A673 (cell line): ENCODE data around the gene CES3. TPM values are rescaled to one million over a fixed set of nuclear protein-coding genes. Genes with fewer than 3 reads are reported as not detected.

Experiments
- BruUV-seq: library from RNA; stranded (reverse); fragments of 400-500 nt; replicated peaks from 2 replicates; lab custom pipeline; 2021; lab: Mats Ljungman, UMichigan
- CTCF ChIA-PET: fragments of 300-600 bp; sonication (Branson Sonifier 250); formaldehyde crosslinking; loops from one replicate; lab custom pipeline; 2022; ENCODE audit warnings: antibody characterized with exemption; lab: Charles Lee
- POLR2A ChIA-PET: fragments of 300-600 bp; sonication (Branson Sonifier 250); formaldehyde crosslinking; loops from one replicate; lab custom pipeline; 2022; ENCODE audit warnings: antibody characterized with exemption; ENCODE audit not compliant: low non-redundant PET; lab: Charles Lee
- DNase-seq: peaks from one replicate; pipeline ENCODE4 v3.0.0-alpha.2; 2015; ENCODE audit warnings: low spot score
- H3K27ac ChIP-seq: fragments of 200-600 bp; sonication (generic); 2 replicates; pipeline ENCODE4 v1.5.1; 2016; ENCODE audit warnings: mixed run types, low read depth, mild to moderate bottlenecking, mixed read lengths, antibody characterized with exemption, low read length; ENCODE audit not compliant: poor library complexity, severe bottlenecking
- H3K27me3 ChIP-seq: fragments of 200-600 bp; sonication (generic); replicated peaks from 2 replicates; pipeline ENCODE4 v1.6.1; 2017; ENCODE audit warnings: mixed run types, low read depth, mild to moderate bottlenecking, mixed read lengths, antibody characterized with exemption, low read length; ENCODE audit not compliant: insufficient read depth, poor library complexity
- H3K36me3 ChIP-seq: fragments of 200-600 bp; sonication (generic); 2 replicates; pipeline ENCODE4 v1.6.1; 2016; ENCODE audit warnings: mixed run types, mild to moderate bottlenecking, mixed read lengths, antibody characterized with exemption, low read length; ENCODE audit not compliant: insufficient read depth, poor library complexity, severe bottlenecking
- H3K4me1 ChIP-seq: fragments of 200-600 bp; sonication (generic); 2 replicates; pipeline ENCODE4 v1.6.1; 2017; ENCODE audit warnings: mixed run types, mild to moderate bottlenecking, mixed read lengths, antibody characterized with exemption, low read length; ENCODE audit not compliant: insufficient read depth, poor library complexity, severe bottlenecking
- H3K4me3 ChIP-seq: fragments of 200-600 bp; sonication (generic); 2 replicates; pipeline ENCODE4 v1.5.1; 2016; ENCODE audit warnings: low read depth, mixed run types, mild to moderate bottlenecking, mixed read lengths, low read length; ENCODE audit not compliant: poor library complexity, severe bottlenecking
- H3K9me3 ChIP-seq: fragments of 200-600 bp; sonication (generic); 2 replicates; pipeline ENCODE4 v1.6.1; 2016; ENCODE audit warnings: mixed run types, low read depth, mild to moderate bottlenecking, mixed read lengths, antibody characterized with exemption, low read length; ENCODE audit not compliant: poor library complexity, severe bottlenecking
- CTCF ChIP-seq: fragments of 300-800, 200-600 bp; sonication (generic); conservative IDR thresholded peaks from 2 replicates; pipeline ENCODE4 v1.5.1; 2017; ENCODE audit warnings: low read depth, mild to moderate bottlenecking, antibody characterized with exemption, low read length, moderate library complexity, mixed read lengths
- EZH2 ChIP-seq: fragments of 200-600 bp; sonication (generic); IDR thresholded peaks from 2 replicates; pipeline ENCODE4 v1.6.1; 2017; ENCODE audit warnings: borderline replicate concordance, low read depth, mild to moderate bottlenecking, mixed read lengths, antibody characterized with exemption, low read length; ENCODE audit not compliant: poor library complexity, severe bottlenecking
- intact Hi-C: fragments of 100-400 bp; cut with micrococcal nuclease; formaldehyde crosslinking; loops from one replicate; pipeline ENCODE4 v1.10.0; 2022; ENCODE audit not compliant: unreplicated experiment
- total RNA-seq: library from RNA; stranded (reverse); gene quantifications from 2 replicates; pipeline ENCODE4 v1.2.3, GENCODE V29; 2021

CES3 gene
- total RNA-seq, 1 experiment from 2014 or later, result 3.9 TPM

GRCh38 chr16:66920924-66921680 is 40.0 kb upstream of the CES3 start:
- H3K27me3 ChIP-seq, result peaks cover 26% of the 10 kb centered on the region
- H3K36me3 ChIP-seq, result no peaks in the 10 kb centered on the region
- TF ChIP-seq EZH2 (no peak), CTCF (no peak)

GRCh38 chr16:66921729-66922450 is 39.2 kb upstream of the CES3 start:
- ChIA-PET CTCF (no interaction called here), POLR2A (no interaction called here)
- Histone ChIP-seq H3K27me3 (peaks cover 28% of the 10 kb centered on the region), H3K36me3 (no peaks in the 10 kb centered on the region), H3K9me3 (no peaks in the 10 kb centered on the region), H3K4me1 (peaks cover 7% of the 10 kb centered on the region), H3K4me3 (no peak overlapping the region), H3K27ac (no peak overlapping the region)
- no peak for TF ChIP-seq CTCF
- no peak for TF ChIP-seq EZH2
- intact Hi-C loops, result no loop called here
- no TSS peak for BruUV-seq
- no peak for DNase-seq

More at GRCh38 chr16:66920924-66921680, 40.0 kb upstream of the CES3 start:
- Histone ChIP-seq H3K4me1 (peaks cover 7% of the 10 kb centered on the region), H3K9me3 (no peaks in the 10 kb centered on the region), H3K4me3 (no peak overlapping the region), H3K27ac (no peak overlapping the region)
- ChIA-PET CTCF (interaction anchor here (0.5 kb wide), 1 partner anchor 404 kb away, joined by 6 read pairs; no protein-coding TSS in a partner anchor), POLR2A (interaction anchor here (0.6 kb wide), 1 partner anchor 249 kb away, joined by 3 read pairs; the partner anchor contains the start of gene NOL3)
- no TSS peak for BruUV-seq
- DNase-seq, result no peak
- intact Hi-C loops, result no loop called here

GRCh38 chr16:66923247-66923731 is 37.8 kb upstream of the CES3 start:
- H3K27me3 ChIP-seq, result peaks cover 28% of the 10 kb centered on the region
- H3K4me1 ChIP-seq, result peaks cover 7% of the 10 kb centered on the region
- H3K36me3 ChIP-seq, result no peaks in the 10 kb centered on the region
- TF ChIP-seq CTCF (no peak), EZH2 (no peak)
- BruUV-seq, result no TSS peak
- CTCF ChIA-PET, result no interaction called here
- no peak overlapping the region for H3K4me3 ChIP-seq
- no peak overlapping the region for H3K27ac ChIP-seq
- POLR2A ChIA-PET, result no interaction called here
- intact Hi-C loops, result no loop called here
- peak; percentile 76 for DNase-seq
- H3K9me3 ChIP-seq, result no peaks in the 10 kb centered on the region
